Adrenal gland (tissue), 5 donors: ENCODE measurements around the gene CXXC5.

Experiments
- POLR2A ChIP-seq, 2 donors: fragments of 450-650 bp; IDR thresholded peaks; one replicate each; pipeline ENCODE4 v1.6.1; 2017; ENCODE audit warnings: antibody characterized with exemption in 2 of 2, mild to moderate bottlenecking in 2 of 2, moderate library complexity in 1 of 2
- TF ChIP-seq, protein P1 (sequence below), 6 experiments: fragments of 450-650 bp in 4 of 6; fragments of 200-600 bp in 2 of 6; sonication (generic) in 1 of 6; IDR thresholded peaks; 1 replicate in 5 of 6; 2 replicates in 1 of 6; pipeline versions ENCODE4 v1.5.1 to v1.8.0; 2016 to 2021; ENCODE audit warnings: antibody characterized with exemption in 6 of 6, mild to moderate bottlenecking in 2 of 6, moderate library complexity in 1 of 6
- donor health status: DM: no; HTN: no; CAD: no.

DNA sequence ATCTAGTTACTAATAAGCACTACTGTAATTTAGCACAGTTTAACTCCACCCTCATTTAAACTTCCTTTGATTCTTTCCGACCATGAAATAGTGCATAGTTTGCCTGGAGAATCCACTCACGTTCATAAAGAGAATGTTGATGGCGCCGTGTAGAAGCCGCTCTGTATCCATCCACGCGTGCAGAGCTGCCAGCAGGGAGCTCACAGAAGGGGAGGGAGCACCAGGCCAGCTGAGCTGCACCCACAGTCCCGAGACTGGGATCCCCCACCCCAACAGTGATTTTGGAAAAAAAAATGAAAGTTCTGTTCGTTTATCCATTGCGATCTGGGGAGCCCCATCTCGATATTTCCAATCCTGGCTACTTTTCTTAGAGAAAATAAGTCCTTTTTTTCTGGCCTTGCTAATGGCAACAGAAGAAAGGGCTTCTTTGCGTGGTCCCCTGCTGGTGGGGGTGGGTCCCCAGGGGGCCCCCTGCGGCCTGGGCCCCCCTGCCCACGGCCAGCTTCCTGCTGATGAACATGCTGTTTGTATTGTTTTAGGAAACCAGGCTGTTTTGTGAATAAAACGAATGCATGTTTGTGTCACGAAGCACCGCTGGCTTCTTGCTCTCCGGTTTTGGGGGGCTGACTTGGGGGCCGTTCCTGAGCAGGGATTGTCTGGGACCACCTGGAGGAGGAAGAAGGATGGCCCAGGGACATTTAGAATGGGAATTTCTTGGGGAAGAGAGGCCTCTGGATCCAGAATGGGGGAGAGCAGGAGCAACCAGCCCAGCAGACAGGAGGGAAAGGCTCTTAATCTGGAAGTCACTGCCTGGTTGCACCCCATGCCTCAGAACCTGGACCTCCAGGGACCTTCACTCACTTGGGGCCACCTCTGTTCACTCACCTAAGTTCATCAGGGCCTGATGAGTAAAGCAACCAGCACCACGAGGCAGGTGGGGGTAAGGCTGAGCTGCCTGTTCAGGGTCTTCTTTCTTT is 35.4 kb downstream of the CXXC5 start:
- TF ChIP-seq, protein P1, sequence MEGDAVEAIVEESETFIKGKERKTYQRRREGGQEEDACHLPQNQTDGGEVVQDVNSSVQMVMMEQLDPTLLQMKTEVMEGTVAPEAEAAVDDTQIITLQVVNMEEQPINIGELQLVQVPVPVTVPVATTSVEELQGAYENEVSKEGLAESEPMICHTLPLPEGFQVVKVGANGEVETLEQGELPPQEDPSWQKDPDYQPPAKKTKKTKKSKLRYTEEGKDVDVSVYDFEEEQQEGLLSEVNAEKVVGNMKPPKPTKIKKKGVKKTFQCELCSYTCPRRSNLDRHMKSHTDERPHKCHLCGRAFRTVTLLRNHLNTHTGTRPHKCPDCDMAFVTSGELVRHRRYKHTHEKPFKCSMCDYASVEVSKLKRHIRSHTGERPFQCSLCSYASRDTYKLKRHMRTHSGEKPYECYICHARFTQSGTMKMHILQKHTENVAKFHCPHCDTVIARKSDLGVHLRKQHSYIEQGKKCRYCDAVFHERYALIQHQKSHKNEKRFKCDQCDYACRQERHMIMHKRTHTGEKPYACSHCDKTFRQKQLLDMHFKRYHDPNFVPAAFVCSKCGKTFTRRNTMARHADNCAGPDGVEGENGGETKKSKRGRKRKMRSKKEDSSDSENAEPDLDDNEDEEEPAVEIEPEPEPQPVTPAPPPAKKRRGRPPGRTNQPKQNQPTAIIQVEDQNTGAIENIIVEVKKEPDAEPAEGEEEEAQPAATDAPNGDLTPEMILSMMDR (IDR thresholded peaks at IDR 0.05): no peak
- no peak for TF ChIP-seq POLR2A (IDR thresholded peaks at IDR 0.05)
